Activated CD4-positive, alpha-beta T cell treated with anti-CD3 and anti-CD28 coated beads for 36 hours (primary cell): ENCODE measurements around the gene MLLT6. TPM values are rescaled to one million over a fixed set of nuclear protein-coding genes. Genes with fewer than 3 reads are reported as not detected.

Experiments
- ATAC-seq: fragments of 200-7000 bp; cut with Tn5 transposase; one replicate; pipeline ENCODE4 v1.10.0; 2021; ENCODE audit warnings: mild to moderate bottlenecking, moderate library complexity
- CTCF ChIA-PET: fragments of 350-600 bp; sonication (Branson Sonifier 250); formaldehyde crosslinking; loops from one replicate; lab custom pipeline; 2021; ENCODE audit warnings: antibody characterized with exemption; lab: Charles Lee
- POLR2A ChIA-PET: fragments of 350-600 bp; sonication (Branson Sonifier 250); formaldehyde crosslinking; loops from one replicate; lab custom pipeline; 2021; ENCODE audit warnings: antibody characterized with exemption, inconsistent platforms; lab: Charles Lee
- DNase-seq: peaks from one replicate; pipeline ENCODE4 v3.0.0-alpha.2; 2020
- H3K27ac Mint-ChIP-seq: one replicate; pipeline ENCODE4 v1.8.0; 2021; ENCODE audit warnings: mixed read lengths
- H3K27me3 Mint-ChIP-seq: one replicate; pipeline ENCODE4 v1.8.0; 2021; ENCODE audit warnings: mixed read lengths
- H3K36me3 Mint-ChIP-seq: one replicate; pipeline ENCODE4 v1.8.0; 2021; ENCODE audit warnings: low read depth, mixed read lengths
- H3K4me1 Mint-ChIP-seq: one replicate; pipeline ENCODE4 v1.8.0; 2021; ENCODE audit warnings: mixed read lengths
- H3K4me3 Mint-ChIP-seq: one replicate; pipeline ENCODE4 v1.8.0; 2021; ENCODE audit warnings: mild to moderate bottlenecking, moderate library complexity, mixed read lengths
- H3K9me3 Mint-ChIP-seq: one replicate; pipeline ENCODE4 v1.8.0; 2021; ENCODE audit warnings: low read depth, mixed read lengths
- intact Hi-C, 2 experiments: fragments of 100-400 bp; cut with DNase I in 1 of 2; cut with micrococcal nuclease in 1 of 2; formaldehyde crosslinking; loops; one replicate each; pipeline versions ENCODE4 v1.14.2 to v1.15.1; 2022 to 2024; cut with DNase I, micrococcal nuclease
- total RNA-seq, 2 experiments: library from RNA; stranded (reverse); gene quantifications; one replicate each; pipeline ENCODE4 v1.2.3, GENCODE V29; 2021

Gene MLLT6
- total RNA-seq: 100 to 1,000 TPM; 168 to 174 TPM

GRCh38 chr17:38704606-38705522 lies at the start of gene MLLT6:
Gene MLLT6 (plus strand): TSS chr17:38705273. CDS start chr17:38705633, 360 bp downstream.
- peak within 1 kb of the TSS; percentile 95 for H3K4me3 Mint-ChIP-seq
- peaks cover 48% of the 10 kb centered on the region for H3K4me1 Mint-ChIP-seq
- intact Hi-C loops: loop anchor here (5.0 kb wide), 6 partner anchors 447 to 1298 kb away; partner anchors contain the start of genes SYNRG (in 2 of the 2), ACACA (in 1 of the 2), FBXL20 (in 1 of the 2) and MED1 (in 1 of the 2)
- DNase-seq: peak; percentile 83
- ATAC-seq: no peak
- no peaks in the 10 kb centered on the region for H3K9me3 Mint-ChIP-seq
- peaks cover 53% of the 10 kb centered on the region for H3K36me3 Mint-ChIP-seq
- ChIA-PET CTCF (interaction anchor here (0.6 to 1.4 kb wide), 5 partner anchors 24 to 449 kb away, joined by 3 to 5 read pairs (median 4); partner anchors contain the start of gene EPOP), POLR2A (interaction anchor here (0.6 to 1.4 kb wide), 5 partner anchors 14 to 163 kb away, joined by 3 to 7 read pairs (median 3); partner anchors contain the start of gene RPL23)
- no peaks in the 10 kb centered on the region for H3K27me3 Mint-ChIP-seq
- H3K27ac Mint-ChIP-seq: peak within 1 kb of the TSS; percentile 100

GRCh38 chr17:38656959-38657823 lies 47.9 kb upstream of the MLLT6 start:
- ATAC-seq: no peak
- H3K27me3 Mint-ChIP-seq: peaks cover 17% of the 10 kb centered on the region
- ChIA-PET POLR2A (no interaction called here), CTCF (interaction anchor here (0.5 to 1.4 kb wide), 4 partner anchors 10 to 99 kb away, joined by 3 to 4 read pairs (median 3); no protein-coding TSS in a partner anchor)
- H3K4me1 Mint-ChIP-seq: peaks cover 13% of the 10 kb centered on the region
- no peak overlapping the region for H3K27ac Mint-ChIP-seq
- no peak for DNase-seq
- no peaks in the 10 kb centered on the region for H3K9me3 Mint-ChIP-seq
- no peaks in the 10 kb centered on the region for H3K36me3 Mint-ChIP-seq
- no peak overlapping the region for H3K4me3 Mint-ChIP-seq
- intact Hi-C loops: no loop called here

- no peaks in the 10 kb centered on the region for H3K9me3 Mint-ChIP-seq
- no peak for ATAC-seq
- ChIA-PET CTCF (interaction anchor here (0.5 to 1.4 kb wide), 2 partner anchors 9 to 78 kb away, joined by 3 read pairs; no protein-coding TSS in a partner anchor), POLR2A (no interaction called here)
- H3K4me1 Mint-ChIP-seq: peaks cover 13% of the 10 kb centered on the region
- H3K27ac Mint-ChIP-seq: no peak overlapping the region
- no peak for DNase-seq
- no peak overlapping the region for H3K4me3 Mint-ChIP-seq
- peaks cover 17% of the 10 kb centered on the region for H3K27me3 Mint-ChIP-seq
- H3K36me3 Mint-ChIP-seq: no peaks in the 10 kb centered on the region
- intact Hi-C loops: no loop called here
Measured at GRCh38 chr17:38657824-38658740, 47.0 kb upstream of the MLLT6 start.

DNA sequence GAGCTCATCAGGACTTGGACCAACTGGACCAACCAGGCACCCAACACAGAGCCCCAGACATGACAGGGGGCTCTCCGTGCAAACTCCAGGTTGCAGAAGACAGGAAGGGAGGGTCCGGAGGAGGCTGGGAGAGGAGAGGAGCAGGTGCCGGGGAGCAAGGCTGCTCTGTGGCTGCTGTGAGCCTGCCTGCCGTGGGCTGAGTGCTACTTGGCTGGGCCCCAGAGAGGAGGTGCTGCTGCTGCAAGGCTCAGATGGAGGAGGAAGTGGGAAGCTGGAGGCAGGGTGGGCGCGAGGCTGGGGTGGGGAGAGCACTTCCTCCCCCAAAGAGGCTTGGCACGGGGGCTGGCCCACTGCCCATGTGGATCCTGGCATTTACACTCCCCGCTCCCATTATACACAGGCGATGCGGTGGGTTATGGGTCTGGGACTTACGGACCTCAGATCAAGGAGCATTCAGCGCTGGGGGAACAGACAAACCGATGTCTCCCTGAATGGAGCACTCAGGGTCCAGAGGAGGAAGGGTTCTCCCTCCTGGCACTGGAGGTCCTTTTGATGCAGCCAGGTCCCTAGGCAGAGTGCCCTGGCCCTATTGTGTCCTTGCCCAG lies 46.2 kb upstream of the MLLT6 start:
- peaks cover 15% of the 10 kb centered on the region for H3K27me3 Mint-ChIP-seq
- H3K36me3 Mint-ChIP-seq: no peaks in the 10 kb centered on the region
- no peak overlapping the region for H3K27ac Mint-ChIP-seq
- ATAC-seq: no peak
- DNase-seq: no peak
- H3K4me3 Mint-ChIP-seq: no peak overlapping the region
- ChIA-PET CTCF (no interaction called here), POLR2A (no interaction called here)
- intact Hi-C loops: no loop called here
- no peaks in the 10 kb centered on the region for H3K9me3 Mint-ChIP-seq
- peaks cover 13% of the 10 kb centered on the region for H3K4me1 Mint-ChIP-seq

DNA sequence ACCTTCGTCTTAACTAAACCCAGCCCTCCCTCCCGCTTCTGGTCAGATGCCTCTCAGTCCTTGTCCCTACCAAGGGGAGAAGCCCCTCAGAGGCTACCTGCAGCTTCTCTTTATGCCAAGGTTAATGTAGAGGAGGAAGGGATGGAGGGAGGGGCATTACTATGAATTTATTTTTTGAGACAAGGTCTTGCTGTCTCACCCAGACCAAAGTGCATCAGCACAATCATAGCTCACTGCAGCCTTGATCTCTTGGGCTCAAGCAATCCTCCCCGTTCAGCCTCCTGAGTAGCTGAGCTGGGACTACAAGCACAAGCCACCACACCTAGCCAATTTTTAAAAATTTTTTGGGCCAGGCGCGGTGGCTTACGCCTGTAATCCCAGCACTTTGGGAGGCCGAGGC lies 45.7 kb upstream of the MLLT6 start:
- H3K36me3 Mint-ChIP-seq: no peaks in the 10 kb centered on the region
- H3K9me3 Mint-ChIP-seq: no peaks in the 10 kb centered on the region
- no peak overlapping the region for H3K27ac Mint-ChIP-seq
- DNase-seq (no peak), ATAC-seq (no peak)
- POLR2A ChIA-PET: no interaction called here
- peaks cover 8% of the 10 kb centered on the region for H3K4me1 Mint-ChIP-seq
- H3K4me3 Mint-ChIP-seq: no peak overlapping the region
- intact Hi-C loops: no loop called here
- CTCF ChIA-PET: no interaction called here
- peaks cover 16% of the 10 kb centered on the region for H3K27me3 Mint-ChIP-seq

DNA sequence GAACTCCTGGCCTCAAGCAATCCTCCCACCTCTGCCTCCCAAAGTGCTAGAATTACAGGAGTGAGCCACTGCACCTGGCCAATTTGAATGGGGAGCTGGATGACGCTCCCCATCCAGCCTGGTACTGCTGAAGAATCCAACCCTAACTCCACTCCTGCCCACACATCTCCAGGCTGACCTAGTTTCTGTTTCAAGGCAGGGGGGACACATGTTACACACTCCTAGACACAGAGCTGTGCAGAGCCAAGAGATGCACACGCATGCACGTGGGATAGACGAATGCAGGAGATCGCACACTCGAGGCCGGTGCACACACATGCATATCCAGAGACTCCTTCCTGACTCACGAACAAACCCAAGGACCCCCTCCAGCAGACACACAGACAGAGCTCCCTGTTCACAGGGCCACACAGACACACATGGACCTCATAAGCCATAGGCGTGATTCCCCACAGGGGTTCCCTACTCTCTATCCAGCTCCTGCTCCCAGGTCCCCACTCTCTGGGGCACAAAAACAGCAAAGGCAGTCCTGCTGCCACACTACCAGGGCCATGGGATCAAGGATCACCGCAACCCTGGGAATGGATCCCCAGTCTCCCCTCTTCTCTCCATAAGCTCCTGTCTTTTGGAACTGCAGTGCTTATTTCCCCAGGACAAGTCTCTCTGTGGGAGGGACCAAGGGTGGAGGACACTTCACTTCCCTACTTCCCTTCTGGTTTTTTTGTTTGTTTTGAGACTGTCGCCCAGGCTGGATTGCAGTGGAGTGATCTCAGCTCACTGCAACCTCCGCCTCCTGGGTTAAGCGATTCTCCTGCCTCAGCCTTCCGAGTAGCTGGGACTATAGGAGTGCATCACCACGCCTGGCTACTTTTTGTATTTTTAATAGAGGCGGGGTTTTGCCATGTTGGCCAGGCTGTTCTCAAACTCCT lies 44.7 kb upstream of the MLLT6 start:
- ATAC-seq: no peak
- no peak for DNase-seq
- Mint-ChIP-seq H3K36me3 (no peaks in the 10 kb centered on the region), H3K27ac (no peak overlapping the region), H3K27me3 (peaks cover 15% of the 10 kb centered on the region), H3K4me1 (peaks cover 3% of the 10 kb centered on the region), H3K4me3 (no peak overlapping the region), H3K9me3 (no peaks in the 10 kb centered on the region)
- intact Hi-C loops: no loop called here
- POLR2A ChIA-PET: no interaction called here
- CTCF ChIA-PET: interaction anchor here (0.6 to 1.5 kb wide), 4 partner anchors 9 to 269 kb away, joined by 3 to 4 read pairs (median 4); no protein-coding TSS in a partner anchor

- ChIA-PET CTCF (interaction anchor here (0.7 to 9.2 kb wide), 13 partner anchors 10 to 241 kb away, joined by 3 to 145 read pairs (median 4); partner anchors contain the start of gene PSMB3), POLR2A (no interaction called here)
- intact Hi-C loops: no loop called here
- Mint-ChIP-seq H3K4me1 (peaks cover 3% of the 10 kb centered on the region), H3K27me3 (peaks cover 15% of the 10 kb centered on the region), H3K4me3 (no peak overlapping the region), H3K36me3 (no peaks in the 10 kb centered on the region), H3K9me3 (no peaks in the 10 kb centered on the region), H3K27ac (no peak overlapping the region)
- peak; percentile 75 for DNase-seq
- peak; percentile 79 for ATAC-seq
Measured at GRCh38 chr17:38663125-38663751, 41.8 kb upstream of the MLLT6 start.

DNA sequence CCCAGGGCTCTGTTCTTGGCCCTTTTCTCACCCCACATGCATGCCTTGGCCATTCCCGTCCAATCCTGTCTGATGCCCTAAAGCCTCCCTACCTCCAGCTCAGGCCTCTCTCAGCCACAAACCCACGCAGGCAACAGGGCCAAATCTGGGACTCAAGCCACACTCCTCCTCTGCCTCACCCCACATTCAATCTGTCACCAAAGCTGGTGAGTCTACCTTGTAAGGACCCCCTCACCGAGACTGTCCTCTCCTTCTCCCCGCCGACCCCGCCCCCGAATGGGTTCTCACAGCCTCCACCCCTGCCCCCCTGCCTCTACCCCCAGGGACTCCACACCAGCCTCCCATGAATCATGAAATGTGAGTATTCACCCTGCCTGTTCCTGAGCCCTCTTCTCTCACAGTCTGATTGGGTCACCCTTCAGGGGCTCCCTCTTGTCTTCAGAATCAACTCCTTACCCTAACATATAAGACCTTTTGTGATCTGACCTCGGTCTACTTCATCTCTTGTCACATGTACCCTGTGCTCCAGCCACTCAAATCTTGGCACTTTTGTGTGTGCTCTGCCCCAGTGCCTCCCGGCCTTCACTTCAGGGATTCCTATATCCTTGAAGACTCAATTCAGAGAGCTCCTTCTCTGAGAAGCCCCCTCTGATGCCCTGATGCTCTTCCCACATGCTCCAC lies 41.0 kb upstream of the MLLT6 start:
- intact Hi-C loops: no loop called here
- Mint-ChIP-seq H3K4me3 (no peak overlapping the region), H3K36me3 (no peaks in the 10 kb centered on the region), H3K27me3 (peaks cover 21% of the 10 kb centered on the region), H3K4me1 (no peaks in the 10 kb centered on the region), H3K9me3 (no peaks in the 10 kb centered on the region), H3K27ac (no peak overlapping the region)
- ChIA-PET POLR2A (interaction anchor here (1.0 kb wide), 1 partner anchor 42 kb away, joined by 3 read pairs; no protein-coding TSS in a partner anchor), CTCF (interaction anchor here (0.9 to 9.2 kb wide), 10 partner anchors 11 to 300 kb away, joined by 3 to 145 read pairs (median 4); partner anchors contain the start of gene PSMB3)
- DNase-seq: no peak
- ATAC-seq: no peak
